H1 (cell line): ENCODE results near the gene ERP44. TPM values are rescaled to one million over a fixed set of nuclear protein-coding genes. Genes with fewer than 3 reads are reported as not detected.

Experiments
- CBX5 ChIP-seq: fragments of 300-800, 300-1000 bp; sonication (generic); IDR thresholded peaks from 2 replicates; pipeline ENCODE4 v1.7.1; 2016; ENCODE audit warnings: antibody characterized with exemption, low read length, low read depth
- CBX8 ChIP-seq: fragments of 300-800, 300-1000 bp; sonication (generic); IDR thresholded peaks from 2 replicates; pipeline ENCODE4 v1.7.1; 2016; ENCODE audit warnings: low read depth, low read length, borderline replicate concordance
- EGR1 ChIP-seq: IDR thresholded peaks from 2 replicates; pipeline ENCODE4 v1.6.1; 2011; ENCODE audit warnings: low read depth, low read length, borderline replicate concordance
- GTF2F1 ChIP-seq: IDR thresholded peaks from 2 replicates; pipeline ENCODE4 v1.6.1; 2012; ENCODE audit warnings: low read depth, low read length, improper control_type of control experiment, borderline replicate concordance
- HDAC6 ChIP-seq: IDR thresholded peaks from one replicate; pipeline ENCODE4 v1.7.1; 2012; ENCODE audit warnings: low read depth, mild to moderate bottlenecking, inconsistent platforms, low read length, moderate library complexity
- PHF8 ChIP-seq: fragments of 200-600 bp; sonication (generic); conservative IDR thresholded peaks from 2 replicates; pipeline ENCODE4 v1.7.1; 2012; ENCODE audit warnings: low read depth, mild to moderate bottlenecking, inconsistent platforms, low read length, moderate library complexity
- RAD21 ChIP-seq, 2 experiments: IDR thresholded peaks in 1 of 2; conservative IDR thresholded peaks in 1 of 2; 2 replicates each; pipeline ENCODE4 v1.6.1; 2011; ENCODE audit warnings: low read depth in 2 of 2, low read length in 2 of 2, improper control_type of control experiment in 1 of 2, inconsistent platforms in 1 of 2, mild to moderate bottlenecking in 1 of 2, moderate library complexity in 1 of 2
- TAF7 ChIP-seq: optimal IDR thresholded peaks from 2 replicates; pipeline ENCODE3; 2011; ENCODE audit warnings: low read depth, mild to moderate bottlenecking, inconsistent platforms, low read length, moderate library complexity, borderline replicate concordance
- polyA plus RNA-seq, 7 experiments: library from polyadenylated mRNA; depleted of rRNA in 3 of 7; stranded (reverse) in 5 of 7; unstranded in 2 of 7; fragments of >200 nt in 5 of 7; fragments of 200-250 nt in 2 of 7; gene quantifications; 1 replicate in 5 of 7; 2 replicates in 1 of 7; 4 replicates in 1 of 7; pipeline versions ENCODE4 v1.2.1 to v1.2.3, GENCODE V29; 2011 to 2013; ENCODE audit warnings: missing spikeins in 2 of 7, mixed read lengths in 2 of 7
- total RNA-seq: library from RNA; stranded (reverse); fragmentation: NEBNext Ultra II Directional; extraction: Animal tissue kit (Norgen Biotek cat#: 25700); gene quantifications from 2 replicates; pipeline ENCODE4 v1.2.1, GENCODE V29; 2021
- TF ChIP-seq, protein P1 (sequence below): fragments of 300-600 bp; sonication (generic); IDR thresholded peaks from 2 replicates; pipeline ENCODE4 v1.7.1; 2012; ENCODE audit warnings: low read length, moderate library complexity, mild to moderate bottlenecking, inconsistent platforms; ENCODE audit not compliant: insufficient replicate concordance
- TF ChIP-seq, protein P2 (sequence below): IDR thresholded peaks from 2 replicates; pipeline ENCODE4 v1.6.1; 2011; ENCODE audit warnings: low read length, improper control_type of control experiment

ERP44 gene
- total and polyA plus RNA-seq, 2 of the 8 experiments (the other 6 are each of a cell fraction or from before 2014, with no cell fraction given), result 5.7 to 15.6 TPM

DNA sequence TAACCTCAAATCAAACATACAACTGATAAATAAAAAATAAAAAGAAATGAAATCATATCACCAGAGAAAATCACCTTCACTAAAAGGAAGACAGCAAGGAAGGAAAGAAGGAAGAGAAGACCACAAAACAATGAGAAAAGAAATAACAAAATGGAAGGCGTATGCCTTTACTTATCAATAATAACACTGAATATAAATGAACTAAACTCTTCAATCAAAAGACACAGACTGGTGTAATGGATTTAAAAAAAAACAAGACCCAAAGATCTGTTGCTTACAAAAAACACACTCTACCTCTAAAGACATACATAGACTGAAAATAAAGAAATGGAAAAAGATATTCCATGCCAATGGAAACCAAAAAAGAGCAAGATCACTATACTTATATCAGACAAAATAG, 60.3 kb downstream of the ERP44 start (continued):
- TF ChIP-seq, protein P1, sequence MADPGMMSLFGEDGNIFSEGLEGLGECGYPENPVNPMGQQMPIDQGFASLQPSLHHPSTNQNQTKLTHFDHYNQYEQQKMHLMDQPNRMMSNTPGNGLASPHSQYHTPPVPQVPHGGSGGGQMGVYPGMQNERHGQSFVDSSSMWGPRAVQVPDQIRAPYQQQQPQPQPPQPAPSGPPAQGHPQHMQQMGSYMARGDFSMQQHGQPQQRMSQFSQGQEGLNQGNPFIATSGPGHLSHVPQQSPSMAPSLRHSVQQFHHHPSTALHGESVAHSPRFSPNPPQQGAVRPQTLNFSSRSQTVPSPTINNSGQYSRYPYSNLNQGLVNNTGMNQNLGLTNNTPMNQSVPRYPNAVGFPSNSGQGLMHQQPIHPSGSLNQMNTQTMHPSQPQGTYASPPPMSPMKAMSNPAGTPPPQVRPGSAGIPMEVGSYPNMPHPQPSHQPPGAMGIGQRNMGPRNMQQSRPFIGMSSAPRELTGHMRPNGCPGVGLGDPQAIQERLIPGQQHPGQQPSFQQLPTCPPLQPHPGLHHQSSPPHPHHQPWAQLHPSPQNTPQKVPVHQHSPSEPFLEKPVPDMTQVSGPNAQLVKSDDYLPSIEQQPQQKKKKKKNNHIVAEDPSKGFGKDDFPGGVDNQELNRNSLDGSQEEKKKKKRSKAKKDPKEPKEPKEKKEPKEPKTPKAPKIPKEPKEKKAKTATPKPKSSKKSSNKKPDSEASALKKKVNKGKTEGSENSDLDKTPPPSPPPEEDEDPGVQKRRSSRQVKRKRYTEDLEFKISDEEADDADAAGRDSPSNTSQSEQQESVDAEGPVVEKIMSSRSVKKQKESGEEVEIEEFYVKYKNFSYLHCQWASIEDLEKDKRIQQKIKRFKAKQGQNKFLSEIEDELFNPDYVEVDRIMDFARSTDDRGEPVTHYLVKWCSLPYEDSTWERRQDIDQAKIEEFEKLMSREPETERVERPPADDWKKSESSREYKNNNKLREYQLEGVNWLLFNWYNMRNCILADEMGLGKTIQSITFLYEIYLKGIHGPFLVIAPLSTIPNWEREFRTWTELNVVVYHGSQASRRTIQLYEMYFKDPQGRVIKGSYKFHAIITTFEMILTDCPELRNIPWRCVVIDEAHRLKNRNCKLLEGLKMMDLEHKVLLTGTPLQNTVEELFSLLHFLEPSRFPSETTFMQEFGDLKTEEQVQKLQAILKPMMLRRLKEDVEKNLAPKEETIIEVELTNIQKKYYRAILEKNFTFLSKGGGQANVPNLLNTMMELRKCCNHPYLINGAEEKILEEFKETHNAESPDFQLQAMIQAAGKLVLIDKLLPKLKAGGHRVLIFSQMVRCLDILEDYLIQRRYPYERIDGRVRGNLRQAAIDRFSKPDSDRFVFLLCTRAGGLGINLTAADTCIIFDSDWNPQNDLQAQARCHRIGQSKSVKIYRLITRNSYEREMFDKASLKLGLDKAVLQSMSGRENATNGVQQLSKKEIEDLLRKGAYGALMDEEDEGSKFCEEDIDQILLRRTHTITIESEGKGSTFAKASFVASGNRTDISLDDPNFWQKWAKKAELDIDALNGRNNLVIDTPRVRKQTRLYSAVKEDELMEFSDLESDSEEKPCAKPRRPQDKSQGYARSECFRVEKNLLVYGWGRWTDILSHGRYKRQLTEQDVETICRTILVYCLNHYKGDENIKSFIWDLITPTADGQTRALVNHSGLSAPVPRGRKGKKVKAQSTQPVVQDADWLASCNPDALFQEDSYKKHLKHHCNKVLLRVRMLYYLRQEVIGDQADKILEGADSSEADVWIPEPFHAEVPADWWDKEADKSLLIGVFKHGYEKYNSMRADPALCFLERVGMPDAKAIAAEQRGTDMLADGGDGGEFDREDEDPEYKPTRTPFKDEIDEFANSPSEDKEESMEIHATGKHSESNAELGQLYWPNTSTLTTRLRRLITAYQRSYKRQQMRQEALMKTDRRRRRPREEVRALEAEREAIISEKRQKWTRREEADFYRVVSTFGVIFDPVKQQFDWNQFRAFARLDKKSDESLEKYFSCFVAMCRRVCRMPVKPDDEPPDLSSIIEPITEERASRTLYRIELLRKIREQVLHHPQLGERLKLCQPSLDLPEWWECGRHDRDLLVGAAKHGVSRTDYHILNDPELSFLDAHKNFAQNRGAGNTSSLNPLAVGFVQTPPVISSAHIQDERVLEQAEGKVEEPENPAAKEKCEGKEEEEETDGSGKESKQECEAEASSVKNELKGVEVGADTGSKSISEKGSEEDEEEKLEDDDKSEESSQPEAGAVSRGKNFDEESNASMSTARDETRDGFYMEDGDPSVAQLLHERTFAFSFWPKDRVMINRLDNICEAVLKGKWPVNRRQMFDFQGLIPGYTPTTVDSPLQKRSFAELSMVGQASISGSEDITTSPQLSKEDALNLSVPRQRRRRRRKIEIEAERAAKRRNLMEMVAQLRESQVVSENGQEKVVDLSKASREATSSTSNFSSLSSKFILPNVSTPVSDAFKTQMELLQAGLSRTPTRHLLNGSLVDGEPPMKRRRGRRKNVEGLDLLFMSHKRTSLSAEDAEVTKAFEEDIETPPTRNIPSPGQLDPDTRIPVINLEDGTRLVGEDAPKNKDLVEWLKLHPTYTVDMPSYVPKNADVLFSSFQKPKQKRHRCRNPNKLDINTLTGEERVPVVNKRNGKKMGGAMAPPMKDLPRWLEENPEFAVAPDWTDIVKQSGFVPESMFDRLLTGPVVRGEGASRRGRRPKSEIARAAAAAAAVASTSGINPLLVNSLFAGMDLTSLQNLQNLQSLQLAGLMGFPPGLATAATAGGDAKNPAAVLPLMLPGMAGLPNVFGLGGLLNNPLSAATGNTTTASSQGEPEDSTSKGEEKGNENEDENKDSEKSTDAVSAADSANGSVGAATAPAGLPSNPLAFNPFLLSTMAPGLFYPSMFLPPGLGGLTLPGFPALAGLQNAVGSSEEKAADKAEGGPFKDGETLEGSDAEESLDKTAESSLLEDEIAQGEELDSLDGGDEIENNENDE, result no peak
- TF ChIP-seq HDAC6 (no peak), CBX5 (no peak), CBX8 (no peak), EGR1 (no peak), PHF8 (no peak), GTF2F1 (no peak), TAF7 (no peak), RAD21 (IDR thresholded peaks at IDR 0.05 in 1 of 2, conservative IDR thresholded peaks at IDR 0.05 in 1 of 2; ENCODE audit: low read depth in 2 of 2, low read length in 2 of 2) (no peak)
- TF ChIP-seq, protein P2, sequence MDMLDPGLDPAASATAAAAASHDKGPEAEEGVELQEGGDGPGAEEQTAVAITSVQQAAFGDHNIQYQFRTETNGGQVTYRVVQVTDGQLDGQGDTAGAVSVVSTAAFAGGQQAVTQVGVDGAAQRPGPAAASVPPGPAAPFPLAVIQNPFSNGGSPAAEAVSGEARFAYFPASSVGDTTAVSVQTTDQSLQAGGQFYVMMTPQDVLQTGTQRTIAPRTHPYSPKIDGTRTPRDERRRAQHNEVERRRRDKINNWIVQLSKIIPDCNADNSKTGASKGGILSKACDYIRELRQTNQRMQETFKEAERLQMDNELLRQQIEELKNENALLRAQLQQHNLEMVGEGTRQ, result no peak
